ENCODE results near the gene PHACTR1.

DNA sequence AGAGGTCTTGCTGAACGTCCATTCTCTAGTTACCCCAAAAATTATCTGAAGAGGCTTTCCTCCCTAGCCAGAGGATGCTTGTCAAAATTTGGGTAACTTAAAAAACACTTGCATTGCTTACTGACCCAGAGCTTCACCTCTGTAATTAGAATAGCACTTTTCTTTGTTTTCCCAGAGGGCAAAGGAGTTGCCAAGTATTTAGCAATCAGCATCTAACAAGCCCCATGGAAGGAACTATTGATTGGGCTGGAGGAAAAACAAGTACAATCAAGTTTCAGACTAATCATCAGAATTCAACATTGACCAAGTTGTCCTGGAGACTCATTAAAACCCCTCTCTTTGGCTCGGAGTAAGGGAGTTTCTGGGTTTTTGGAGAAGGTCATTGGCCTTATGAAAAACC lies 385.4 kb downstream of the PHACTR1 start:
- TF ChIP-seq, protein P1, sequence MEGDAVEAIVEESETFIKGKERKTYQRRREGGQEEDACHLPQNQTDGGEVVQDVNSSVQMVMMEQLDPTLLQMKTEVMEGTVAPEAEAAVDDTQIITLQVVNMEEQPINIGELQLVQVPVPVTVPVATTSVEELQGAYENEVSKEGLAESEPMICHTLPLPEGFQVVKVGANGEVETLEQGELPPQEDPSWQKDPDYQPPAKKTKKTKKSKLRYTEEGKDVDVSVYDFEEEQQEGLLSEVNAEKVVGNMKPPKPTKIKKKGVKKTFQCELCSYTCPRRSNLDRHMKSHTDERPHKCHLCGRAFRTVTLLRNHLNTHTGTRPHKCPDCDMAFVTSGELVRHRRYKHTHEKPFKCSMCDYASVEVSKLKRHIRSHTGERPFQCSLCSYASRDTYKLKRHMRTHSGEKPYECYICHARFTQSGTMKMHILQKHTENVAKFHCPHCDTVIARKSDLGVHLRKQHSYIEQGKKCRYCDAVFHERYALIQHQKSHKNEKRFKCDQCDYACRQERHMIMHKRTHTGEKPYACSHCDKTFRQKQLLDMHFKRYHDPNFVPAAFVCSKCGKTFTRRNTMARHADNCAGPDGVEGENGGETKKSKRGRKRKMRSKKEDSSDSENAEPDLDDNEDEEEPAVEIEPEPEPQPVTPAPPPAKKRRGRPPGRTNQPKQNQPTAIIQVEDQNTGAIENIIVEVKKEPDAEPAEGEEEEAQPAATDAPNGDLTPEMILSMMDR (IDR thresholded peaks at IDR 0.05): no peak
- no peak for TF ChIP-seq POLR2A (IDR thresholded peaks at IDR 0.05)
